SH-SY5Y (cell line): ENCODE data around the gene RAB35.

ENCODE experiments used
- GATA2 ChIP-seq: IDR thresholded peaks from 2 replicates; pipeline ENCODE4 v1.6.1; 2011; ENCODE audit warnings: mild to moderate bottlenecking, low read depth, low read length
- GATA3 ChIP-seq: IDR thresholded peaks from 2 replicates; pipeline ENCODE4 v1.6.1; 2011; ENCODE audit warnings: low read depth, mild to moderate bottlenecking, low read length, moderate library complexity

DNA sequence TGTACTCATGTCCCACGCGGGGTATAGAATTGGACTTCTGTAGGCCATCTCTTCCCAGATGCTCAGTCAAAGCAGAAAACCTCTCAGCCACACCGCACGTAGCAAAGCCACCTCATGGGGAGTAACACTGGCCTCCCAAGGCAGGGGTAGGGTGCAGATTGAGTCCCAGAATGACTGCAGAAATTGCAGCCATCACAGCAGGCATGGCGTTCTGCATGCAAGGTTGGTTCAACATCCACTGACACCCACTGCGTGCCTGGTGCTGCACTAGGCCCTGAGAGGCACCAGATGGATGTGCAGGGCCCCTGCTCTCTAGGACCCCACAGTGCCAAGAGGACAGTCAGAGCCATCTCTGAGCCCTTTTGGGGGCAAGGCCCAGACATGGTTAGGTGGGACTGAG is 39.9 kb downstream of the RAB35 start:
- TF ChIP-seq GATA3 (no peak), GATA2 (no peak)
